H1 (cell line): ENCODE measurements around the gene CSTF2T. TPM values are rescaled to one million over a fixed set of nuclear protein-coding genes. Genes with fewer than 3 reads are reported as not detected.

ENCODE experiments used
- CTCF ChIA-PET: fragments of 300-600 bp; sonication (Branson Sonifier 250); formaldehyde crosslinking; loops from one replicate; lab custom pipeline; 2021; ENCODE audit not compliant: partially characterized antibody; lab: Charles Lee
- POLR2A ChIA-PET: fragments of 300-600 bp; sonication (Branson Sonifier 250); formaldehyde crosslinking; loops from one replicate; lab custom pipeline; 2021; ENCODE audit warnings: inconsistent platforms; ENCODE audit not compliant: partially characterized antibody; lab: Charles Lee
- DNase-seq, 2 experiments: peaks; one replicate each; pipeline versions ENCODE4 v3.0.0 to v3.0.0-alpha.2; 2010 to 2022; ENCODE audit warnings: low spot score in 2 of 2, low read depth in 1 of 2, mixed read lengths in 1 of 2
- FAIRE-seq: peaks from 2 replicates; lab custom pipeline; 2011; peaks lifted over from hg19 to GRCh38; lab: Jason Lieb, UNC
- H2AFZ ChIP-seq: 2 replicates; pipeline ENCODE4 v1.8.1; 2012; ENCODE audit warnings: low read length, inconsistent platforms
- H2AK5ac ChIP-seq: 2 replicates; pipeline ENCODE4 v1.6.1; 2013; ENCODE audit warnings: low read depth, low read length
- H2BK120ac ChIP-seq: replicated peaks from 2 replicates; pipeline ENCODE3; 2013; ENCODE audit warnings: low read depth, low read length, inconsistent platforms
- H2BK12ac ChIP-seq: 2 replicates; pipeline ENCODE4 v1.6.1; 2013; ENCODE audit warnings: low read depth, low read length
- H2BK15ac ChIP-seq: 2 replicates; pipeline ENCODE4 v1.6.1; 2013; ENCODE audit warnings: low read length
- H2BK20ac ChIP-seq: 2 replicates; pipeline ENCODE4 v1.6.1; 2013; ENCODE audit warnings: low read length
- H2BK5ac ChIP-seq: 2 replicates; pipeline ENCODE4 v1.6.1; 2013; ENCODE audit warnings: low read depth, low read length
- H3K14ac ChIP-seq: 2 replicates; pipeline ENCODE4 v1.6.1; 2013; ENCODE audit warnings: inconsistent platforms; ENCODE audit not compliant: insufficient read length
- H3K18ac ChIP-seq: 2 replicates; pipeline ENCODE4 v1.6.1; 2013; ENCODE audit warnings: low read length; ENCODE audit errors: extremely low read depth
- H3K23ac ChIP-seq: 2 replicates; pipeline ENCODE4 v1.6.1; 2013; ENCODE audit warnings: inconsistent platforms; ENCODE audit not compliant: insufficient read length
- H3K23me2 ChIP-seq: 2 replicates; pipeline ENCODE4 v1.6.1; 2013; ENCODE audit warnings: low read depth, low read length
- H3K27ac ChIP-seq: 2 replicates; pipeline ENCODE4 v1.6.1; 2011; ENCODE audit warnings: low read depth, low read length, inconsistent platforms
- H3K27me3 ChIP-seq, 4 experiments: replicated peaks in 1 of 4; 1 replicate in 1 of 4; 2 replicates in 3 of 4; pipeline versions ENCODE4 v1.6.1 to v1.8.1; 2011 to 2013; ENCODE audit warnings: low read length in 3 of 4, mild to moderate bottlenecking in 3 of 4, inconsistent platforms in 2 of 4, mixed read lengths in 2 of 4, moderate library complexity in 1 of 4; ENCODE audit not compliant: control insufficient read depth in 3 of 4, insufficient read depth in 3 of 4; ENCODE audit errors: extremely low read depth in 1 of 4
- H3K36me3 ChIP-seq, 4 experiments: 2 replicates each; pipeline versions ENCODE4 v1.6.1 to v1.8.1; 2011 to 2013; ENCODE audit warnings: mild to moderate bottlenecking in 4 of 4, low read length in 3 of 4, moderate library complexity in 2 of 4, control low read depth in 1 of 4, inconsistent platforms in 1 of 4; ENCODE audit not compliant: insufficient read depth in 4 of 4, control insufficient read depth in 2 of 4
- H3K4ac ChIP-seq: replicated peaks from 2 replicates; pipeline ENCODE3; 2013; ENCODE audit warnings: low read length, low read depth, mixed read lengths, inconsistent platforms; ENCODE audit not compliant: insufficient read length
- H3K4me1 ChIP-seq, 4 experiments: replicated peaks in 1 of 4; 1 replicate in 1 of 4; 2 replicates in 3 of 4; pipeline versions ENCODE4 v1.6.1 to v1.8.1; 2011 to 2013; ENCODE audit warnings: low read length in 3 of 4, inconsistent platforms in 2 of 4, mixed read lengths in 1 of 4; ENCODE audit not compliant: insufficient read depth in 4 of 4, control insufficient read depth in 3 of 4
- H3K4me2 ChIP-seq, 2 experiments: 2 replicates each; pipeline versions ENCODE4 v1.6.1 to v1.8.1; 2011 to 2013; ENCODE audit warnings: low read depth in 2 of 2, low read length in 2 of 2, control low read depth in 1 of 2, inconsistent platforms in 1 of 2, mild to moderate bottlenecking in 1 of 2; ENCODE audit not compliant: insufficient read depth in 1 of 2
- H3K4me3 ChIP-seq, 4 experiments: fragments of 200-600, 300-600 bp in 1 of 4; sonication (generic), shearing (Covaris generic), sonication (Bioruptor Twin) in 1 of 4; 2 replicates each; pipeline versions ENCODE4 v1.5.1 to v1.8.1; 2011 to 2016; ENCODE audit warnings: low read length in 4 of 4, low read depth in 3 of 4, control low read depth in 2 of 4, inconsistent platforms in 2 of 4, mild to moderate bottlenecking in 2 of 4, mixed read lengths in 1 of 4, moderate library complexity in 1 of 4; ENCODE audit not compliant: insufficient read depth in 2 of 4; ENCODE audit errors: extremely low read depth in 1 of 4
- H3K56ac ChIP-seq: replicated peaks from 2 replicates; pipeline ENCODE3; 2013; ENCODE audit warnings: low read depth, mild to moderate bottlenecking, mixed read lengths, low read length, inconsistent platforms; ENCODE audit not compliant: insufficient read length
- H3K79me1 ChIP-seq: 2 replicates; pipeline ENCODE4 v1.6.1; 2013; ENCODE audit warnings: low read depth, low read length, control low read depth
- H3K79me2 ChIP-seq, 2 experiments: 2 replicates each; pipeline versions ENCODE4 v1.6.1 to v1.8.1; 2012 to 2013; ENCODE audit warnings: low read length in 2 of 2, mild to moderate bottlenecking in 2 of 2, inconsistent platforms in 1 of 2; ENCODE audit not compliant: insufficient read depth in 2 of 2, control insufficient read depth in 1 of 2
- H3K9ac ChIP-seq, 4 experiments: replicated peaks in 1 of 4; 1 replicate in 1 of 4; 2 replicates in 3 of 4; pipeline versions ENCODE4 v1.6.1 to v1.8.1; 2011 to 2013; ENCODE audit warnings: low read depth in 3 of 4, low read length in 3 of 4, control low read depth in 2 of 4, mild to moderate bottlenecking in 2 of 4, moderate library complexity in 2 of 4, inconsistent platforms in 1 of 4; ENCODE audit errors: extremely low read depth in 1 of 4
- H3K9me3 ChIP-seq, 2 experiments: 2 replicates each; pipeline versions ENCODE4 v1.6.1 to v1.8.1; 2012 to 2013; ENCODE audit warnings: mild to moderate bottlenecking in 2 of 2, moderate library complexity in 2 of 2, control low read depth in 1 of 2, inconsistent platforms in 1 of 2, low read depth in 1 of 2, low read length in 1 of 2, mixed read lengths in 1 of 2; ENCODE audit not compliant: insufficient read depth in 2 of 2
- H4K20me1 ChIP-seq, 2 experiments: replicated peaks in 1 of 2; 2 replicates each; pipeline versions ENCODE3 to v1.8.1; 2011 to 2013; ENCODE audit warnings: inconsistent platforms in 2 of 2, low read length in 2 of 2, mild to moderate bottlenecking in 1 of 2; ENCODE audit not compliant: insufficient read depth in 2 of 2, control insufficient read depth in 1 of 2
- H4K5ac ChIP-seq: 2 replicates; pipeline ENCODE4 v1.6.1; 2013; ENCODE audit warnings: low read length, low read depth, mixed read lengths, inconsistent platforms; ENCODE audit not compliant: insufficient read length
- H4K8ac ChIP-seq: 2 replicates; pipeline ENCODE4 v1.8.0; 2013; ENCODE audit warnings: mild to moderate bottlenecking, moderate library complexity, low read length, inconsistent platforms; ENCODE audit not compliant: insufficient read depth; ENCODE audit errors: extremely low read depth
- H4K91ac ChIP-seq: replicated peaks from 2 replicates; pipeline ENCODE3; 2013; ENCODE audit warnings: low read length, mixed read lengths, inconsistent platforms; ENCODE audit not compliant: insufficient read length
- CBX5 ChIP-seq: fragments of 300-800, 300-1000 bp; sonication (generic); IDR thresholded peaks from 2 replicates; pipeline ENCODE4 v1.7.1; 2016; ENCODE audit warnings: antibody characterized with exemption, low read length, low read depth
- CBX8 ChIP-seq: fragments of 300-800, 300-1000 bp; sonication (generic); IDR thresholded peaks from 2 replicates; pipeline ENCODE4 v1.7.1; 2016; ENCODE audit warnings: low read depth, low read length, borderline replicate concordance
- CTBP2 ChIP-seq: IDR thresholded peaks from 2 replicates; pipeline ENCODE4 v1.7.0; 2011; ENCODE audit warnings: borderline replicate concordance, mild to moderate bottlenecking, moderate library complexity, mixed read lengths, low read length; ENCODE audit not compliant: insufficient read depth, insufficient read length
- EGR1 ChIP-seq: IDR thresholded peaks from 2 replicates; pipeline ENCODE4 v1.6.1; 2011; ENCODE audit warnings: low read depth, low read length, borderline replicate concordance
- HDAC6 ChIP-seq: IDR thresholded peaks from one replicate; pipeline ENCODE4 v1.7.1; 2012; ENCODE audit warnings: low read depth, mild to moderate bottlenecking, inconsistent platforms, low read length, moderate library complexity
- JUN ChIP-seq: IDR thresholded peaks from 2 replicates; pipeline ENCODE4 v1.6.1; 2011; ENCODE audit warnings: low read depth, mild to moderate bottlenecking, improper control_type of control experiment, low read length
- KDM1A ChIP-seq: fragments of 200-600, 300-600 bp; sonication (generic); IDR thresholded peaks from 2 replicates; pipeline ENCODE4 v1.7.1; 2016; ENCODE audit warnings: mild to moderate bottlenecking, low read length, borderline replicate concordance
- POLR2A ChIP-seq, 2 experiments: IDR thresholded peaks; 1 replicate in 1 of 2; 2 replicates in 1 of 2; pipeline ENCODE4 v1.6.1; 2011; ENCODE audit warnings: low read depth in 2 of 2, low read length in 2 of 2, mild to moderate bottlenecking in 2 of 2; ENCODE audit errors: control extremely low read depth in 1 of 2
- RBBP5 ChIP-seq: IDR thresholded peaks from 2 replicates; pipeline ENCODE4 v1.7.1; 2012; ENCODE audit warnings: low read depth, mild to moderate bottlenecking, inconsistent platforms, low read length, moderate library complexity, borderline replicate concordance
- RNF2 ChIP-seq: fragments of 200-900, 300-1000 bp; sonication (generic); IDR thresholded peaks from 2 replicates; pipeline ENCODE4 v1.7.1; 2016; ENCODE audit warnings: borderline replicate concordance, low read depth, mild to moderate bottlenecking, antibody characterized with exemption, low read length; ENCODE audit not compliant: poor library complexity, severe bottlenecking; ENCODE audit errors: missing control alignments
- SIN3A ChIP-seq, 2 experiments: IDR thresholded peaks in 1 of 2; conservative IDR thresholded peaks in 1 of 2; 2 replicates each; pipeline ENCODE4 v1.6.1; 2011 to 2012; ENCODE audit warnings: low read length in 2 of 2, improper control_type of control experiment in 1 of 2, low read depth in 1 of 2, mild to moderate bottlenecking in 1 of 2
- SIRT6 ChIP-seq: IDR thresholded peaks from one replicate; pipeline ENCODE4 v1.7.1; 2012; ENCODE audit warnings: low read length, inconsistent platforms
- SP1 ChIP-seq: IDR thresholded peaks from 2 replicates; pipeline ENCODE4 v1.6.1; 2011; ENCODE audit warnings: low read depth, low read length
- polyA plus RNA-seq, 7 experiments: library from polyadenylated mRNA; depleted of rRNA in 3 of 7; stranded (reverse) in 5 of 7; unstranded in 2 of 7; fragments of >200 nt in 5 of 7; fragments of 200-250 nt in 2 of 7; gene quantifications; 1 replicate in 5 of 7; 2 replicates in 1 of 7; 4 replicates in 1 of 7; pipeline versions ENCODE4 v1.2.1 to v1.2.3, GENCODE V29; 2011 to 2013; ENCODE audit warnings: missing spikeins in 2 of 7, mixed read lengths in 2 of 7
- total RNA-seq: library from RNA; stranded (reverse); fragmentation: NEBNext Ultra II Directional; extraction: Animal tissue kit (Norgen Biotek cat#: 25700); gene quantifications from 2 replicates; pipeline ENCODE4 v1.2.1, GENCODE V29; 2021
- TF ChIP-seq, protein P1 (sequence below): IDR thresholded peaks from 2 replicates; pipeline ENCODE4 v1.6.1; 2012; ENCODE audit warnings: low read length, inconsistent platforms

Gene CSTF2T
- total and polyA plus RNA-seq, 2 of the 8 experiments (the other 6 are each of a cell fraction or from before 2014, with no cell fraction given) = 9.4 to 32.4 TPM

DNA sequence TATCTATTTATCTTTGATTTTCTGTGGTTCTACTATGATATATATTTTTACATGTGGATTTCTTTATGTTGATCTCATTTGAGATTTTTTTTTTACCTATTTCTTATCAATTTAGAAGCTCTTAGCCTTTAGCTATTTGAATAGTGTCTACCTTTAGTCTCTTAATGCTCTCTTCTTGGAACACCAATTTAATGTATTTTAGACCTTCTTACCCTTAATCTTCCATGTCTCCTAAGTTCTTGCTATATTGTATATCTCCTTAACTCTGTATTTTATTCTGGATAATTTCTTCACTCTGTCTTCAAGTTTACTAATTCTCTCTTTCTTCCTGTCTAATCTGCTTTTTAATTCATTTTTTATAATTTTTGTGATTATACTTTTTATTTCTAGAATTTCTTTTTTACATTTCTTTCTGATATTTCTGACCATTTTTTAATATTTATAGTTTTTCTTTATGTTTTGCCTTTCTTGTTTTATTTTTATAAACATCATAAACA lies 27.3 kb downstream of the CSTF2T start:
- no peak for DNase-seq
- H2AFZ ChIP-seq = no peak overlapping the region
- H4K5ac ChIP-seq = no peak overlapping the region
- H3K23ac ChIP-seq = no peak overlapping the region
- no peak overlapping the region for H3K4me3 ChIP-seq
- H3K18ac ChIP-seq = no peak overlapping the region
- no peak overlapping the region for H3K14ac ChIP-seq
- H3K56ac ChIP-seq = no peak overlapping the region
- no peak overlapping the region for H4K8ac ChIP-seq
- H3K9me3 ChIP-seq = no peaks in the 10 kb centered on the region
- H2BK20ac ChIP-seq = no peak overlapping the region
- no peaks in the 10 kb centered on the region for H3K79me1 ChIP-seq
- no peak overlapping the region for H2AK5ac ChIP-seq
- H2BK12ac ChIP-seq = no peak overlapping the region
- no peaks in the 10 kb centered on the region for H3K23me2 ChIP-seq
- H4K20me1 ChIP-seq = no peaks in the 10 kb centered on the region
- no peaks in the 10 kb centered on the region for H3K4me1 ChIP-seq
- H2BK120ac ChIP-seq = no peak overlapping the region
- H3K9ac ChIP-seq = no peak overlapping the region
- H3K27me3 ChIP-seq = no peaks in the 10 kb centered on the region
- H3K27ac ChIP-seq = no peak overlapping the region
- H2BK5ac ChIP-seq = no peak overlapping the region
- H3K79me2 ChIP-seq = no peaks in the 10 kb centered on the region
- no peak overlapping the region for H3K4me2 ChIP-seq
- no peak overlapping the region for H2BK15ac ChIP-seq
- FAIRE-seq = no peak
- H3K36me3 ChIP-seq = no peaks in the 10 kb centered on the region
- H4K91ac ChIP-seq = no peak overlapping the region
- ChIA-PET POLR2A (no interaction called here), CTCF (no interaction called here)
- H3K4ac ChIP-seq = no peak overlapping the region
- TF ChIP-seq CBX8 (no peak), CBX5 (no peak), HDAC6 (no peak), JUN (no peak), SIN3A (conservative IDR thresholded peaks at IDR 0.05 in 1 of 2, IDR thresholded peaks at IDR 0.05 in 1 of 2; ENCODE audit: low read depth in 1 of 2, low read length in 2 of 2) (no peak), KDM1A (no peak), EGR1 (no peak), CTBP2 (no peak), SP1 (no peak), RNF2 (no peak), RBBP5 (no peak), POLR2A (IDR thresholded peaks at IDR 0.05; ENCODE audit: control extremely low read depth in 1 of 2, low read depth in 2 of 2, low read length in 2 of 2) (no peak), SIRT6 (no peak)
- TF ChIP-seq, protein P1, sequence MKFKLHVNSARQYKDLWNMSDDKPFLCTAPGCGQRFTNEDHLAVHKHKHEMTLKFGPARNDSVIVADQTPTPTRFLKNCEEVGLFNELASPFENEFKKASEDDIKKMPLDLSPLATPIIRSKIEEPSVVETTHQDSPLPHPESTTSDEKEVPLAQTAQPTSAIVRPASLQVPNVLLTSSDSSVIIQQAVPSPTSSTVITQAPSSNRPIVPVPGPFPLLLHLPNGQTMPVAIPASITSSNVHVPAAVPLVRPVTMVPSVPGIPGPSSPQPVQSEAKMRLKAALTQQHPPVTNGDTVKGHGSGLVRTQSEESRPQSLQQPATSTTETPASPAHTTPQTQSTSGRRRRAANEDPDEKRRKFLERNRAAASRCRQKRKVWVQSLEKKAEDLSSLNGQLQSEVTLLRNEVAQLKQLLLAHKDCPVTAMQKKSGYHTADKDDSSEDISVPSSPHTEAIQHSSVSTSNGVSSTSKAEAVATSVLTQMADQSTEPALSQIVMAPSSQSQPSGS = no peak
